PC-9 (cell line): Measurements from ENCODE around the gene TRIO.

Source experiments
- EZH2 ChIP-seq: fragments of 200-600 bp; sonication (generic); IDR thresholded peaks from 2 replicates; pipeline ENCODE4 v1.8.0; 2017; ENCODE audit warnings: antibody characterized with exemption, low read depth
- TF ChIP-seq, protein P1 (sequence below): fragments of 200-600 bp; sonication (generic); conservative IDR thresholded peaks from 2 replicates; pipeline ENCODE4 v1.6.1; 2017; ENCODE audit warnings: mixed run types, antibody characterized with exemption, mild to moderate bottlenecking, moderate library complexity

DNA sequence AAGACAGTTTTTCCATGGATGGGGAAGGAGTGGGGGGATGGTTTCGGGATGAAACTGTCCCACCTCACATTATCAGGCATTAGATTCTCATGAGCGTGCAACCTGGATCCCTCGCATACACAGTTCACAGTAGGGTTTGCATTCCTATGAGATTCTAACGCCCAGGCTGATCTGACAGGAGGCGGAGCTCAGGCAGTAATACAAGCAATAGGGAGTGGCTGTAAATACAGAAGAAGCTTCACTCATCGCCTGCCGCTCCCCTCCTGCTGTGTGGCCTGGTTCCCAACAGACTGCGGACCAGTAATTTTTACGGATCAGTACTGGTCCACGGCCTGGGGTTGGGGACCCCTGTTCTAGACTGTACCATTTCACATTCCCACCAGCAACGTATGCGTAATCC is 370.1 kb downstream of the TRIO start:
- TF ChIP-seq, protein P1, sequence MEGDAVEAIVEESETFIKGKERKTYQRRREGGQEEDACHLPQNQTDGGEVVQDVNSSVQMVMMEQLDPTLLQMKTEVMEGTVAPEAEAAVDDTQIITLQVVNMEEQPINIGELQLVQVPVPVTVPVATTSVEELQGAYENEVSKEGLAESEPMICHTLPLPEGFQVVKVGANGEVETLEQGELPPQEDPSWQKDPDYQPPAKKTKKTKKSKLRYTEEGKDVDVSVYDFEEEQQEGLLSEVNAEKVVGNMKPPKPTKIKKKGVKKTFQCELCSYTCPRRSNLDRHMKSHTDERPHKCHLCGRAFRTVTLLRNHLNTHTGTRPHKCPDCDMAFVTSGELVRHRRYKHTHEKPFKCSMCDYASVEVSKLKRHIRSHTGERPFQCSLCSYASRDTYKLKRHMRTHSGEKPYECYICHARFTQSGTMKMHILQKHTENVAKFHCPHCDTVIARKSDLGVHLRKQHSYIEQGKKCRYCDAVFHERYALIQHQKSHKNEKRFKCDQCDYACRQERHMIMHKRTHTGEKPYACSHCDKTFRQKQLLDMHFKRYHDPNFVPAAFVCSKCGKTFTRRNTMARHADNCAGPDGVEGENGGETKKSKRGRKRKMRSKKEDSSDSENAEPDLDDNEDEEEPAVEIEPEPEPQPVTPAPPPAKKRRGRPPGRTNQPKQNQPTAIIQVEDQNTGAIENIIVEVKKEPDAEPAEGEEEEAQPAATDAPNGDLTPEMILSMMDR: no peak
- no peak for TF ChIP-seq EZH2
